ENCODE data around the gene SUMO2.
"Not testable (repeated sequence)": the region's sequence is repeated elsewhere in the genome, so short reads cannot be mapped to it uniquely, and the experiment has no call there.

The SUMO2 gene

DNA sequence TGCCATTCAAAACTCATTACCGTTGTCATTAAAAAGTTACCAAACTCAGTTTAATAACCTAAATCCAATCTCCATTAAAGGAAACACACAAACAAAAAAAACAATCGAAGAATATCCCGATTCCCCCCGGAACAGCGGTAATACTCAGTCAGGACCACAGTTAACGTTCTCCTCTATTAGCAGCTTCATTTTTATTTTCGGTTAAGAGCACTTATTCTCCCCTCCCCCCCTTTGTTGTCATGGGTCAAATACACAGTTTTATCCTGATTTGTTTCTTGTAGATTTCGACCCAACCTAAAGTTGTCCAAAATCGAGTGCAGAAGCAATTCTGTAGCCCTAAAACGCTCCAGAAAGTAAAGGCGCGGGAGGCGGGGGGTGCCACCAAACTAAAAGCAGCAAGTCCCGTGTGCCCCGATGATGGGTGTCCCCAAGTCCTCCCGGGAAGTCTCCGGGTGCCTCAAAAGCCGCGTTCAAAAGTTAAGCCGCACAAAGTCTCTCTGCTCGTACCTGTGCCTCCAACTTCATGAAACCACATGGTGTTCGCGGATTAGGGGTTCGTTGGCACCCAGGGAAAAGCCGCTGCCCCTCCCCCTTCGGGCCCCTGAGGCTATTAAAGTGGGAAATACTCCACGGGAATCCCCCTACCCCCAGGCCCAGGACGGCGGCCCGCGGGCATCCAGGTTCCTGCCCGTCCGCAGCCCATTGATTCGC, 996 bp downstream of the SUMO2 start:
- DNase-seq (ENCODE audit: low spot score): peak; percentile 40

DNA sequence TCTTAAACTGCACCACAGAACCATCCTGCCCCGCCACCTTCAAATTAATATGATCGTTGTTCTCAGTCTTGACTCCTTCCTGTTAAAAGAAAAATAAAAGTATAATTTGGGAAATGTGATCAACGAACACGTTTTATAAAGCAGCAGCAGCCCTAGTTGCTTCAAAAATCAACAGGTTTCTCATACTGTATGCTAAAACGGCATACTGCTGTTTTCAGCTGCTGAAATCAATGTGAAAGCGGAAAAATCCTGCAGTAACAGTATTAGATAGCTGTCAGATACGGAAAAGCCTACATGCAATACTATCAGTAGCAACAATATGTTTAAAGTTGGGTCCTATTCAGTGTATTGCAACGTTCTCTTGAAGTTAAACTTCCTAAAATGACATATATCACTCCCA, 1.6 kb downstream of the SUMO2 start:
- DNase-seq (ENCODE audit: low spot score): no peak

DNA sequence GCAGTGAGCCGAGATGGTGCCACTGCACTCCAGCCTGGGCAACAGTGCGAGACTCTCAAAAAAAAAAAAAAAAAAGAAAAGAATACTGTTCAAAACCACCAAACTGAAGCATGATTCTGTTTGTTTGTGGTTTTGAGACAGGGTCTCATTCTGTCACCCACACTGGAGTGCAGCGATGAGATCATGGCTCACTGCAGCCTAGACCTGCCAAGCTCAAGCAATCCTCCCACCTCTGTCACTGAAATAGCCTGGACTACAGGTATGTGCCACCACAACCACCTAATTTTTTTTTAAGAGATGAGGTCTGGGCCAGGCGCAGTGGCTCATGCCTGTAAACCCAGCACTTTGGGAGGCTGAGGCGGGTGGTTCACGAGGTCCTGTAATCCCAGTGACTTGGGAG, 4.3 kb downstream of the SUMO2 start:
- peak; percentile 14 for DNase-seq (ENCODE audit: low spot score)

DNA sequence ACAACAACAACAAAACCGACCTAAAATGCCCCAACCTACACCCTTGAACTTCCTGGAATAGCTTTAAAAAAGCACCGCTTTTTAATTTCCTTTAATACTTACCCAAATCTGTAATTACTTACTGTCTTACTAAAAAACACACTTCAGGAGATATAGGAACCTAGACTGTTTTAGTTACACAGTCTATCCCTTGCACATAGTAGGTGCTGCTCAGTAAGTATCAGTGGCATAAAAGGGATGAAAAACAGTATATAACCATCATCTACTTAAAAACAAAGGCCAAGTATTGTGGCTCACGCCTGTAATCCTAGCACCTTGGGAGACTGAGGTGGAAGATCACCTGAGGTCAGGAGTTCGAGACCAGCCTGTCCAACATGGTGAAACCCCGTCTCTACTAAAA, 6.1 kb downstream of the SUMO2 start:
- DNase-seq (ENCODE audit: low spot score): no peak

DNA sequence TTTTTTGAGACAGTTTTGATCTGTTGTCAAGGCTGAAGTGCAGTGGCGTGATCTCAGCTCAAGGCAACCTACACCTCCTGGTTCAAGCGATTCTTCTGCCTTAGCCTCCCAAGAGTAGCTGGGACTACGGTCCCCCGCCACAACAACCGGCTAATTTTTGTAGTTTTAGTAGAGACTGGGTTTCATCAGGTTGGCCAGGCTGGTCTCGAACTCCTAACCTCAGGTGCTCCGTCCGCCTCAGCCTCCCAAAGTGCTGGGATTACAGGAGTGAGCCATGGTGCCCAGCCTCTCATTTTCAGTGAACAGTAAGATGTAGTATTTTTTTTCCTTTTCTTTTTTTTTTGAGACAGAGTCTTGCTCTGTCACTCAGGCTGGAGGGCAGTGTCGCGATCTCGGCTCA, 7.8 kb downstream of the SUMO2 start:
- no peak for DNase-seq (ENCODE audit: low spot score)

DNA sequence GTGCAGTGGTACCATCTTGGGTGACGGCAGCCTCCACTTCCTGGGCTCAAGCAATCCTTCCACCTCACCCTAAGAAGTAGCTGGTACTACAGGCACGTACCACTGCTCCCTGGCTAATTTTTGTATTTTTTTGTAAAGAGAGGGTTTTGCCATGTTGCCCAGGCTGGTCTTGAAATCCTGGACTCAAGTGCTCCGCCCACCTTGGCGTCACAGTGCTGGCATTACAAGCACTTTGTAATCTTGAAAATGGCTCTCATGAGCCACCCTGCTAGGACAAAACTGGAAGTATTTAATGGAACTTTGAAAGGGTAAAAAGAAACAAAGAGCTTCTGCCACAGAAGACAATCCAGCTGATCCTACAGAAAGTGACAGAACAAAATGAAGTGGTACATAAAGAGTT, 9.2 kb downstream of the SUMO2 start:
- DNase-seq (ENCODE audit: low spot score): no peak

DNA sequence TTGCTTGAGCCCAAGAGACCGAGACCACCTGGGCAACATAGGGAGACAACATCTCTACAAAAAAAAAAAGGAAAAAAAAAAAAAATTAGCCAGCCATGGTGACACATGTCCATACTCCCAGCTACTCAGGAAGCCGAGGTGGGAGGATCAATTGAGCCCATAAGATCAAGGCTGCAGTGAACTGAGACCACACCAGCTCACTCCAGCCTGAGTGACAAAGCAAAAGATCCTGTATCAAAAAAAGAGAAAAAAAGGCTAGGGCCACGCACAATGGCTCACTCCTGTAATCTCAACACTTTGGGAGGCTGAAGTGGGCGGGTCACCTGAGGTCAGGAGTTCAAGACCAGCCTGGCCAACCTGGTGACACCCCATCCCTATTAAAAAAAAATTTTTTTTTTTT, 13.8 kb downstream of the SUMO2 start:
- DNase-seq (ENCODE audit: low spot score): no peak

DNA sequence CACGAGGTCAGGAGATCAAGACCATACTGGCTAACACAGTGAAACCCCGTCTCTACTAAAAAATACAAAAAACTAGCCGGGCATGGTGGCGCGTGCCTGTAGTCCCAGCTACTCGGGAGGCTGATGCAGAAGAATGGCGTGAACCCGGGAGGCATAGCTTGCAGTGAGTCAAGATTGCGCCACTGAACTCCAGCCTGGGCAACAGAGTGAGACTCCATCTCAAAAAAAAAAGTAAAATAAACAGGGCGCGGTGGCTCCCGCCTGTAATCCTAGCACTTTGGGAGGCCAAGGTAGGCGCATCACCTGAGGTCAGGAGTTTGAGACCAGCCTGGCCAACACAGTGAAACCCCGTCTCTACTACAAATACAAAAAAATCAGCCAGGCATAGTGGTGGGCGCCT, 18.2 kb downstream of the SUMO2 start:
- not testable (repeated sequence) for DNase-seq (ENCODE audit: low spot score)

DNA sequence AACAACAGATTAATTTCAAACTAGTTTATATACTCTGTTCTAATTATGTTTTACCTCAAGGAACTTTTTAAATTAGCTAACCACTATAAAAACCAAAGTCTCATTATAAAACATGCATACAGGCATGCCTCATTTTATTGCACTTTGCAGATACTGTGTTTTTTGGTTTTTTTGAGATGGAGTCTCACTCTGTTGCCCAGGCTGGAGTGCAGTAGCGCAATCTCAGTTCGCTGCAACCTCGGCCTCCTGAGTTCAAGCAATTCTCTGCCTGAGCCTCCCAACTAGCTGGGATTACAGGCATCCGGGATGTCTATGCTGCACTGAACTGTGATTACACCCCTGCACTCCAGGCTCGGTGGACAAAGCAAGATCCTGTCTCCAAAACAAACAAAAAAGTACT, 19.7 kb downstream of the SUMO2 start:
- no peak for DNase-seq (ENCODE audit: low spot score)

DNA sequence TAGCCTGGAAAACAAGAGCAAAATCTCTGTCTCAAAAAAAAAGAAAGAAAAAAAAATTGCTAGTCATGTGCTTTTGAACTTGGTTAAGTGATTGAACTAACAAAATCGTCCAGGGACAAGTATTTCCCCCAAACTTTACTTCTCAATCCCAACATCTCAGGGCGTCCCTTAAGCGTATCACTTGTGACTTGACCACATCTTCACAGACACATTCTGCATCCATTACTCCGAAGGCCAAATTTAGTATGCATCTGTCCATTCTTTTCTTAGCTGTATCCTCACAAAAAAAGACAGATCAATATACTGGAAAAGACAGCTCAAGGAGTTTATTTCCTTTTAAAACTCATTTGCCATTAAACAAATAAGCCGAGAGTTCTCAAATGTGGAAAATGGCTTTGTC, 22.5 kb downstream of the SUMO2 start:
- DNase-seq (ENCODE audit: low spot score): no peak

DNA sequence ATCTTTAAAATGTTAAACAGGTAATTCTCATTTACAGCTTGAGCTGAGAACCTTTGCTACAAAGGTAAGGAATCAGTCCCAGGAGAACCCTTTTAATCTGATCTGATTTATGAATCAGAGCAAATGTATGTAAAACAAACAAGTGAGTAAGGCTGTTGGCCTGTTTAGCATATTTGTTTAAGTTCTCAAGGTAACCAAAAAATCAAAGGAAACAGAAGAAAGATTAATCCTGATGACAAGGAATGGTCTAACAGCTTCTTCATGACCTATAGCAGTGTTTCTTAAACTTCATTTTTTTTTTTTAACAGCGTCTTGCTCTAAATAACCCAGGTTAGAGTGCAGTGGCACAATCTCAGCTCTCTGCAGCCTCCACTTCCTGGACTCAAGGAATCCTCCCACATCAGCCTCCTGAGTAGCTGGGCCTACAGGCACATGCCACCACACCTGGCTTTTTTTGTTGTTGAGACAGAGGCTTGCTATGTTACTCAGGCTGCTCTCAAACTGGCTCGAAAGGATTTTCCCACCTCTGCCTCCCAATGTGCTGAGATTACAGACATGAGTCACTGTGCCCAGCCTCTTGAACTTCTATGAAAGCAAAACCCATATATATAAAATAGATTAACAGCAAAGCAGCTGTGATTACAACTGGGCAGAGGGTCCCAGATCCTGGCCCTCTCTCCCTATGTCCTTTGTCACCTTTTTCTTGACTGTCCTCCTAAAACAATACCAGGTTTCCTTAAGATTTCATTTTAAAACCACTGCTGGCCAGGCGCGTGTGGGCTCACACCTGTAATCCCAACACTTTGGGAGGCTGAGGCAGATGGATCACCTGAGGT, 23.3 kb downstream of the SUMO2 start:
- DNase-seq (ENCODE audit: low spot score): no peak

DNA sequence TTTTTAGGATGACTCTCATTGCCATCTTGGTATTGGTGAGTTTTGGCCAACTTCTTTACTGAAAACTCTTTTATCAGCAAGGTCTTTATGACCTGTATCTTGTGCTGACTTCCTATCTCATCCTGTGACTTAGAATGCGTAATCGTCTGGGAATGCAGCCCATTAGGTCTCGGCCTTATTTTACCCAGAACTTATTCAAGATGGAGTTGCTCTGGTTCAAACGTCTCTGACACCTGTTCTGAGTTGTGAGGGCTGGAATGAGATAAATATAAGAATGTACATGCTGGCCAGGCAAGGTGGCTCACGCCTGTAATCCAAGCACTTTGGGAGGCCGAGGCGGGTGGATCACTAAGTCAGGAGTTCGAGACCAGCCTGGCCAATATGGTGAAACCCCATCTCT, 24.3 kb downstream of the SUMO2 start:
- not testable (repeated sequence) for DNase-seq (ENCODE audit: low spot score)

DNA sequence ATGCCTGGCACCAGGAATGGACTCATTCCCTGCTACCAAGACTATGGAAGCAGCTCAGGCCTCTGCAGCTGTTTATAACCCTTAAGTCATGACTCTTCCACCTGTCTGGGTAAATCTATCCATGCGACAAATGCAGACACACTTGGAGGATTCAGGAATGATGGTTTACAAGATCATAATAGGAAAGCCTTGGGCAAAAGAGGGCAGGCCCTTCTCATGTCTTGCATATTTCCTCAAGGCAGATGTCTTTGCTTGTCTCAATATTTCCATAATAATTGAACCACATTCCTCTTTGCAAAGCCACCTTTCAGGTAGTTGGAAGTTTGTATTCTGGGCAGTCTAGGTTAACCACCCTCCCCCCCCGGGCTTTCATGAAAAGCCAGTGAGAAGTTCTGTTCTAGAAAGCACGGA, 27.6 kb downstream of the SUMO2 start:
- no peak for DNase-seq (ENCODE audit: low spot score)

DNA sequence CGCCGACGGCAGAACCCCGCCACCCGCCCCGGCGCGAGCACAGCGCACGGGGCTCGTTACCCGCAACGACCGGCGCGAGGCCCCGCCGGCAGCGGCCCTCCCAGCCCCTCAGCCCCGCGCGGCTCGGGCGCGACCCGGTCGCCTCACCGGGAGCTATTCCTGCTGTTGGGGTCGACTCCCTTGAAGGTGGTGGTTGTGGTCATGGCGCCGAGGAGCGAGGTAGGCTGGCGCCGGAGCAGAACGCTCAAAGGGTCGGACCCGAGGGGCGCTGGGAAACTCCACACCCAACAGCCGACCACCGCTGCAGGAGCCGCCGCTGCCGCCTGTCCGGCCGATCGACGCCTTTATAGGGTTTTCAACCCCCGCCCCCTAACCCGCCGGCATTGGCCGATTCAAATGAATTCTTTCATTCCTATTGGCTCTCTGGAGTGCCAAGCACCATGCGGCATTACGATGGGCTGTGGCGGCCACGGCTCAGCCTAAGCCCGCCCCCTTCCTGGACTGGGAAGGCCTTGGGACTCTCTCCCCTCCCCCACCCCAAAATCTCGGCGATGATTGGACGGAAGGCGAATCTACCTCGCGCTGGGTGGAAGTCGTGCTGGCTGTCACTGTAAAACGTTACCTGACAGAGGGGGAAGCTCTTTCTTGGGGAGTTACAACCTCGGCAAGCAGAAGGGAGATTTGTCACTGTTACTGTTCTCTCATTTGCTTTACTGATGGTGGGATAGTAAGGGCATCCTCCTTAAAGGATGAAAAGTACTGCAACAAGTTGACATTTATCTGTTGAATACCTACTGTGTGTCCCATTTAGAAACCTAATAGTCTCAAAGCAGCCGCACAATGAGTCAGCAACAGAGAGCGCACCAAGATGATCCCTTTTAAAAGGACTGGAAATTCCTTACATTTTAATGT, 28.3 kb downstream of the SUMO2 start, which contains the start of gene JPT1:
Gene JPT1 (minus strand): TSS at position 318 of the 912 bp plus-strand sequence. CDS start 115 bp downstream, at position 203.
- peak; percentile 99 for DNase-seq (ENCODE audit: low spot score)

DNA sequence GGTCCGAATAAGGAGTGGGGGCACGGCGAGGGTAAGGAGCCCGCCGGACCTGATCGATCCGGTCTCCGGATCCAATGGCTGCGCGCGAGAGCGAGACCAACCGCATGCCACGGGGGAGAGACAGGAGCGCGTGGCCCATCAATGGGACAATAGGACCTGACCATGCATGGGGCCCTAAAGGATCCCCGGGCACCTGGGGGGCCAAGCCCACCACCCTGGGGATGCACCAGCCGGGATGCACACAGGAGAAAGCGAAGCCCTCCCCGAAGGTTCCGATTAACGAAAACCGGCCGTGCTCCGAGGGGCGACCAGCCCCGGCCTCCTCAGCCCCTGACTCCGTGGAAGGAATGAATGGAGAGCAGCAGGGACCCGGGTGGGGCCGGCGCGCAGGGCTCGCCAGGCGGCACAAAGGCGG, 29.0 kb downstream of the SUMO2 start:
- no peak for DNase-seq (ENCODE audit: low spot score)

DNA sequence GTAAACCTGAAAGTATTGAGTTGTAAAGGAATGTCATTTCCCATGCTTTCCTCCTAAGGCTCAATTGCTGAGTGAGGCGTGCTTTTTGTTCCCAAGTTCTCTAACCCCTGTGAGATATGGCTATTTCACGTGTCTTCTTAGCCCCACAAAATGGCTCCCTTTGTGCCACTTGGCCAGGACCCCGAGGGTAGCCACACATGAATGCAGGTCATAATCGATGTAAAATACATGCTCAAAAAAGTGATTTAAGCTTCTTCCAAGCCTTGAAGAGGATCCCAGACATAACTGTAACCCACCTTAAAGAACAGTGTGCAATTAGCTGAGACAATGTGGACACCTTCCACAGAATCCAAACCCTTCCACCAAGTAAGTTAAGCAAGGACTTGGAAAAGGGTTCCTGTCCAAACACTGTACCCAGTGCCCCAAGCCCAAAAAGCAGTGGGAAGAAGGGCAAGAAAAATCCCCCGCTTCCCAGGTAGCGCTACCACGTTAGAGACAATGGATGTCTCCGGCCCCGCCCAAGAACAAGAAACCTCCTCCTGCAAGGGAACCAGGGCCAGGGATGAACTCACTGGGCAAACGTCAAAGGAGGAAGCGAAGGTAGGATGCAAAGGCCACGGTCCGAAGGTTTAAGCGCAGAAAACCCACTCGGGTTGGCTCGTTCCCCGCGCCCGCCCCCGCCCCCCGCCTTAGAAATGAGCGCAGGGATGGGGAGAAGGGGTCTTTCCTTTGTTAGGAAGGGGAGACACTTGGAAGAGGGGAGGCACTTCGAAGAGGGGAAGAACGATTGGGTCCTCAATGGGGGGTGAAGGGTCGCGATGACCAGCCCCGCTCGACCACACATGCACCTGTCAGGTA, 29.6 kb downstream of the SUMO2 start:
- no peak for DNase-seq (ENCODE audit: low spot score)

DNA sequence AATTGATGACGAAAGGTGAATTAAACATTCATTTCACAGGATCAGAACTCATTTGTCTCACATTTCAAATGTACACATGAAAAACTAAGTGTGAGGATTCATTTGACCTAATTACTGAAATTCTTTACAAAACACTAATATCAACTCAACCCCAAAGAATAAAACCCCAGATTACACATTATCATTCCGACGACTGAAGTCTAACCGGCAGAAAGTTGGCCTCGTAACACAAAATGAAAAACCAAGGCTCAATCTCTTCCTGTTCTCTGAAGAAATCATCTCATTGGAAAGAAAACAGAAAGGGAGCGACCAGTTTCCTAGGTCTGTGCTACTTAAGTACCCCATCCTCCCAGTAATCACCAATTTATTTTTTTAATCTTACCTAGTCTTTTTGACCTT, 30.2 kb downstream of the SUMO2 start:
- DNase-seq (ENCODE audit: low spot score): no peak

DNA sequence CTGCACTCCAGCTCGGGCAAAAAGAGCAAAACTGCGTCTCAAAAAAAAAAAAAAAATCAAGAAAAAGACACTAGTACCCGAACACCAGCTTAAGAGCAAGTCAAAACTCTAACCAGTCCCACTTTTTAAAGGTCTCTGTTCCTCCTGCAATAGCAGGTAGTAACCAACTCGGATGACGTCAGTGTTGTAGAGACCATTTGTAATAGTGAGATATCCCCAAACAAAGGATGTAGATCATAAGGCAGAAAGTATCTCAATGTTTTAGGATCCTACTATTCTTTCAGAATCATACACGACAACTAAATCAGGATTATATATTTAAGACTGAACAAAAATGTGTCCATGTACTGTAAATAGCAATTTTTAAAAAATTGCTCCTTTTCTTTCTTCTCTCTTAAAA, 30.8 kb downstream of the SUMO2 start:
- DNase-seq (ENCODE audit: low spot score): no peak

DNA sequence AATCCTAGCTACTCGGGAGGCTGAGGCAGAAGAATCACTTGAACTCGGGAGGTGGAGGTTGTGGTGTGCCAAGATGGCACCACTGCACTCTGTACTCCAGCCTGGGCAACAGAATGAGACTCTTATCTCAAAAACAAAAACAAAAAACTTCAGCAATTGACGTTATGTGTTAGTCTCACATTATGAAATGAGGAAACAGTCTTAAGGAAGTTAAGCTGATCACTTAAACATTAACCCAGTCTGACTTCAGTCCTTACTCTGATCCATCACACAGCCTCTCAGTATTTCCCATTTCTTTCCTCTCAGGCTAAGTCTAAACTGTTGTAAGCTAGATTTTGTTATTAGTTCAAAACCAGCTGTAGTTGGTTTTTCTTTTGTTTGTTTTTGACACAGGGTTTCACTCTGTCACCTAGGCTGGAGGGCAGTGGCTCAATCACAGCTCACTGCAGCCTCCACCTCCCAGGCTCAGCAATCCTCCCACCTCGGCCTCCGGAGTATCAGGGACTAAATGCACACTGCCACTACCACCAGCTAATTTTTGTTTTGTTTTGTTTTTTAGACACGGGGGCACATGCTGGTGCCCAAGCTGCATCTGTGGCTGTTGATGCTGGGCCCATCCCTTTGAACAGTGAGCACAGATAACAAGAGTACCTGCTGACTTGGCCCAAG, 34.7 kb downstream of the SUMO2 start:
- DNase-seq (ENCODE audit: low spot score): no peak

DNA sequence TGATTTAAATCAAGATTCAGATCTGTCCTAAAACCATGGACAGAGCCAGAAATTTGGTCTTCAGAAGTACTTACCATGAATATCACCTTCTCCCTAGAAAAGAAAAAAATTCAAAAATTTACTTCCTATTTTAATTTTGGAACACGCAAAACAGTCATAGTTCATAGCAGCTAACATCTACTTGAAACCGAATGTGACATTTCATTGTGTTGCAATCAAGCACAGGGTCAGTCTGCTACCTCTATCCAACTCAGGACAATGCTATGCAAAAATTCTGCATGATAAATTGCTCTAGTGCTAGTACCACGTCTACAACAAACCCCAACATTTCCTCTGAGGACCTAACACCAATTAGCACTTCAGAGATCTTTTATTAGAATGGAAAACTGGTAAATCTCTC, 36.2 kb downstream of the SUMO2 start:
- no peak for DNase-seq (ENCODE audit: low spot score)
